Fibroblast of villous mesenchyme (primary cell): ENCODE measurements around the gene FITM2. TPM values are rescaled to one million over a fixed set of nuclear protein-coding genes. Genes with fewer than 3 reads are reported as not detected.

Experiments used
- DNase-seq: peaks from one replicate; pipeline ENCODE4 v3.0.0-alpha.2; 2010; ENCODE audit warnings: low read depth
- H3K4me3 ChIP-seq: 2 replicates; pipeline ENCODE4 v1.5.1; 2011; ENCODE audit warnings: low read depth, mild to moderate bottlenecking, low read length
- CTCF ChIP-seq: IDR thresholded peaks from 2 replicates; pipeline ENCODE4 v1.5.1; 2012; ENCODE audit warnings: low read depth, mild to moderate bottlenecking, low read length; ENCODE audit not compliant: insufficient read depth
- total RNA-seq: library from RNA; depleted of rRNA; stranded (reverse); fragments of >200 nt; gene quantifications from 2 replicates; pipeline ENCODE4 v1.2.3, GENCODE V29; 2012

The FITM2 gene
- total RNA-seq, 1 donor, result 10.8 TPM

- no peak overlapping the region for H3K4me3 ChIP-seq
- no peak for TF ChIP-seq CTCF
- no peak for DNase-seq
These were observed 13.3 kb downstream of the FITM2 start for GRCh38 chr20:44297721-44298120.

GRCh38 chr20:44296011-44296410 lies 15.0 kb downstream of the FITM2 start:
- no peak for TF ChIP-seq CTCF
- no peak overlapping the region for H3K4me3 ChIP-seq
- no peak for DNase-seq

- TF ChIP-seq CTCF, result no peak
- no peak for DNase-seq
- no peak overlapping the region for H3K4me3 ChIP-seq
These were observed 19.2 kb downstream of the FITM2 start for GRCh38 chr20:44291754-44292153.

GRCh38 chr20:44288252-44288651 lies 22.8 kb downstream of the FITM2 start:
- no peak for DNase-seq
- TF ChIP-seq CTCF, result no peak
- H3K4me3 ChIP-seq, result no peak overlapping the region

- H3K4me3 ChIP-seq, result no peak overlapping the region
- TF ChIP-seq CTCF, result no peak
- DNase-seq, result peak; percentile 7
These were observed 23.5 kb downstream of the FITM2 start for GRCh38 chr20:44287272-44288097.

GRCh38 chr20:44284032-44284431 lies 27.0 kb downstream of the FITM2 start:
- TF ChIP-seq CTCF, result no peak
- H3K4me3 ChIP-seq, result no peak overlapping the region
- DNase-seq, result no peak

- no peak for TF ChIP-seq CTCF
- H3K4me3 ChIP-seq, result no peak overlapping the region
- no peak for DNase-seq
These were observed 28.8 kb downstream of the FITM2 start for GRCh38 chr20:44282192-44282591.
